ENCODE data around the gene TYSND1. TPM values are rescaled to one million over a fixed set of nuclear protein-coding genes. Genes with fewer than 3 reads are reported as not detected.

TYSND1 gene
- total and polyA plus RNA-seq, 2 of the 13 experiments (the other 11 are each of a cell fraction or from before 2014, with no cell fraction given) = 3.3 to 8.9 TPM

- TF ChIP-seq, protein P1, sequence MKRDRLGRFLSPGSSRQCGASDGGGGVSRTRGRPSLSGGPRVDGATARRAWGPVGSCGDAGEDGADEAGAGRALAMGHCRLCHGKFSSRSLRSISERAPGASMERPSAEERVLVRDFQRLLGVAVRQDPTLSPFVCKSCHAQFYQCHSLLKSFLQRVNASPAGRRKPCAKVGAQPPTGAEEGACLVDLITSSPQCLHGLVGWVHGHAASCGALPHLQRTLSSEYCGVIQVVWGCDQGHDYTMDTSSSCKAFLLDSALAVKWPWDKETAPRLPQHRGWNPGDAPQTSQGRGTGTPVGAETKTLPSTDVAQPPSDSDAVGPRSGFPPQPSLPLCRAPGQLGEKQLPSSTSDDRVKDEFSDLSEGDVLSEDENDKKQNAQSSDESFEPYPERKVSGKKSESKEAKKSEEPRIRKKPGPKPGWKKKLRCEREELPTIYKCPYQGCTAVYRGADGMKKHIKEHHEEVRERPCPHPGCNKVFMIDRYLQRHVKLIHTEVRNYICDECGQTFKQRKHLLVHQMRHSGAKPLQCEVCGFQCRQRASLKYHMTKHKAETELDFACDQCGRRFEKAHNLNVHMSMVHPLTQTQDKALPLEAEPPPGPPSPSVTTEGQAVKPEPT (CRISPR knock-in tag; IDR thresholded peaks at IDR 0.05; ENCODE audit: low read depth) = no peak
- TF ChIP-seq, protein P2, sequence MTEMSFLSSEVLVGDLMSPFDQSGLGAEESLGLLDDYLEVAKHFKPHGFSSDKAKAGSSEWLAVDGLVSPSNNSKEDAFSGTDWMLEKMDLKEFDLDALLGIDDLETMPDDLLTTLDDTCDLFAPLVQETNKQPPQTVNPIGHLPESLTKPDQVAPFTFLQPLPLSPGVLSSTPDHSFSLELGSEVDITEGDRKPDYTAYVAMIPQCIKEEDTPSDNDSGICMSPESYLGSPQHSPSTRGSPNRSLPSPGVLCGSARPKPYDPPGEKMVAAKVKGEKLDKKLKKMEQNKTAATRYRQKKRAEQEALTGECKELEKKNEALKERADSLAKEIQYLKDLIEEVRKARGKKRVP (CRISPR knock-in tag; IDR thresholded peaks at IDR 0.05) = no peak
- no peak for TF ChIP-seq GMEB2 (CRISPR knock-in tag; IDR thresholded peaks at IDR 0.05; ENCODE audit: low read depth)
- TF ChIP-seq USF2 (IDR thresholded peaks at IDR 0.05; ENCODE audit: low read depth, low read length) = no peak
- TF ChIP-seq USF2 (CRISPR knock-in tag; IDR thresholded peaks at IDR 0.05; ENCODE audit: borderline replicate concordance) = peak; percentile 14; the same call in 1 of the 2 replicates
- no peak for TF ChIP-seq ZNF253 (CRISPR knock-in tag; IDR thresholded peaks at IDR 0.05; ENCODE audit: borderline replicate concordance)
- no peak for TF ChIP-seq SALL2 (CRISPR knock-in tag; IDR thresholded peaks at IDR 0.05)
- TF ChIP-seq ZNF598 (CRISPR knock-in tag; IDR thresholded peaks at IDR 0.05; ENCODE audit: borderline replicate concordance) = no peak
- no peak for TF ChIP-seq PAF1 (CRISPR knock-in tag; IDR thresholded peaks at IDR 0.05)
- TF ChIP-seq ZMYM3 (CRISPR knock-in tag; IDR thresholded peaks at IDR 0.05) = peak; percentile 64; the same call in 1 of the 2 replicates
- no peak for TF ChIP-seq STAT5B (CRISPR knock-in tag; IDR thresholded peaks at IDR 0.05)
- TF ChIP-seq, protein P3, sequence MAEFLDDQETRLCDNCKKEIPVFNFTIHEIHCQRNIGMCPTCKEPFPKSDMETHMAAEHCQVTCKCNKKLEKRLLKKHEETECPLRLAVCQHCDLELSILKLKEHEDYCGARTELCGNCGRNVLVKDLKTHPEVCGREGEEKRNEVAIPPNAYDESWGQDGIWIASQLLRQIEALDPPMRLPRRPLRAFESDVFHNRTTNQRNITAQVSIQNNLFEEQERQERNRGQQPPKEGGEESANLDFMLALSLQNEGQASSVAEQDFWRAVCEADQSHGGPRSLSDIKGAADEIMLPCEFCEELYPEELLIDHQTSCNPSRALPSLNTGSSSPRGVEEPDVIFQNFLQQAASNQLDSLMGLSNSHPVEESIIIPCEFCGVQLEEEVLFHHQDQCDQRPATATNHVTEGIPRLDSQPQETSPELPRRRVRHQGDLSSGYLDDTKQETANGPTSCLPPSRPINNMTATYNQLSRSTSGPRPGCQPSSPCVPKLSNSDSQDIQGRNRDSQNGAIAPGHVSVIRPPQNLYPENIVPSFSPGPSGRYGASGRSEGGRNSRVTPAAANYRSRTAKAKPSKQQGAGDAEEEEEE (CRISPR knock-in tag; IDR thresholded peaks at IDR 0.05; ENCODE audit: borderline replicate concordance) = no peak
- TF ChIP-seq CBX5 (CRISPR knock-in tag; IDR thresholded peaks at IDR 0.05; ENCODE audit: borderline replicate concordance) = no peak
- no peak for TF ChIP-seq ZNF296 (CRISPR knock-in tag; conservative IDR thresholded peaks at IDR 0.05)
- no peak for TF ChIP-seq ZSCAN29 (CRISPR knock-in tag; conservative IDR thresholded peaks at IDR 0.05)
- TF ChIP-seq AKAP8 (CRISPR knock-in tag; IDR thresholded peaks at IDR 0.05) = peak; percentile 56; the same call in 1 of the 2 replicates
- TF ChIP-seq NFIC (IDR thresholded peaks at IDR 0.05; ENCODE audit: low read length) = no peak
- no peak for TF ChIP-seq ATRX (CRISPR knock-in tag; IDR thresholded peaks at IDR 0.05; ENCODE audit: borderline replicate concordance)
- TF ChIP-seq ZNF83 (CRISPR knock-in tag; IDR thresholded peaks at IDR 0.05; ENCODE audit: borderline replicate concordance) = no peak
- TF ChIP-seq PTBP1 (IDR thresholded peaks at IDR 0.05; ENCODE audit: low read depth, low read length, poor library complexity, severe bottlenecking) = no peak
- TF ChIP-seq RARG (CRISPR knock-in tag; IDR thresholded peaks at IDR 0.05; ENCODE audit: low read depth) = no peak
- no peak for TF ChIP-seq ZSCAN25 (CRISPR knock-in tag; IDR thresholded peaks at IDR 0.05)
Measured at GRCh38 chr10:70109064-70109729, 37.3 kb downstream of the TYSND1 start (continued).

Data from HepG2 (cell line).